Measurements from ENCODE around the gene ZNF513. TPM values are rescaled to one million over a fixed set of nuclear protein-coding genes. Genes with fewer than 3 reads are reported as not detected.

ZNF513 gene
- total and polyA plus RNA-seq, 11 donors, result 2.8 to 11.8 (median 7.5) TPM

DNA sequence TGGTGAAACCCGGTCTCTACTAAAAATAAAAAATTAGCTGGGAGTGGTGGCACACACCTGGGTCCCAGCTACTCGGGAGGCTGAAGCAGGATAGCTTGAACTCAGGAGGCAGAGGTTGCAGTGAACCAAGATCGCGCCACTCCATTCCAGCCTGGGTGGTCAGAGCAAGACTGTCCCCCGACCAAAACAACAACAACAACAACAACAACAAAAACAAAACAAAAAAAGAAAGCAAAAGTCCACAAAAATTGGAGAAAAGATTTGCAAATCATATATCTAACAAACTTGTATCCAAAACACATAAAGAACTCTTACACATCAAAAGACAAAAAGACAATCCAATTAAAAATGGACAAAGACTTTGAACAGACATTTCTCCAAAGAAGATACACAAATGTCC lies 18.4 kb upstream of the ZNF513 start:
- Histone ChIP-seq H3K4me3 (no peak overlapping the region), H3K27ac (no peak overlapping the region), H3K9me3 (no peaks in the 10 kb centered on the region), H3K36me3 (peaks cover 0 to 8% (median 0%) of the 10 kb centered on the region in 9 donors), H3K27me3 (no peaks in the 10 kb centered on the region), H3K4me1 (peaks cover 0 to 4% (median 0%) of the 10 kb centered on the region in 12 donors)
- DNase-seq (no peak), ATAC-seq (no peak)
- 93 to 96% (median 95%) methylated on average over 5 of the region's 5 CpGs for WGBS, 4 donors
- intact Hi-C loops (cut with DNase I), result no loop called here
- TF ChIP-seq POLR2A (IDR thresholded peaks at IDR 0.05), result no peak
- TF ChIP-seq, protein P1, sequence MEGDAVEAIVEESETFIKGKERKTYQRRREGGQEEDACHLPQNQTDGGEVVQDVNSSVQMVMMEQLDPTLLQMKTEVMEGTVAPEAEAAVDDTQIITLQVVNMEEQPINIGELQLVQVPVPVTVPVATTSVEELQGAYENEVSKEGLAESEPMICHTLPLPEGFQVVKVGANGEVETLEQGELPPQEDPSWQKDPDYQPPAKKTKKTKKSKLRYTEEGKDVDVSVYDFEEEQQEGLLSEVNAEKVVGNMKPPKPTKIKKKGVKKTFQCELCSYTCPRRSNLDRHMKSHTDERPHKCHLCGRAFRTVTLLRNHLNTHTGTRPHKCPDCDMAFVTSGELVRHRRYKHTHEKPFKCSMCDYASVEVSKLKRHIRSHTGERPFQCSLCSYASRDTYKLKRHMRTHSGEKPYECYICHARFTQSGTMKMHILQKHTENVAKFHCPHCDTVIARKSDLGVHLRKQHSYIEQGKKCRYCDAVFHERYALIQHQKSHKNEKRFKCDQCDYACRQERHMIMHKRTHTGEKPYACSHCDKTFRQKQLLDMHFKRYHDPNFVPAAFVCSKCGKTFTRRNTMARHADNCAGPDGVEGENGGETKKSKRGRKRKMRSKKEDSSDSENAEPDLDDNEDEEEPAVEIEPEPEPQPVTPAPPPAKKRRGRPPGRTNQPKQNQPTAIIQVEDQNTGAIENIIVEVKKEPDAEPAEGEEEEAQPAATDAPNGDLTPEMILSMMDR (IDR thresholded peaks at IDR 0.05), result no peak

DNA sequence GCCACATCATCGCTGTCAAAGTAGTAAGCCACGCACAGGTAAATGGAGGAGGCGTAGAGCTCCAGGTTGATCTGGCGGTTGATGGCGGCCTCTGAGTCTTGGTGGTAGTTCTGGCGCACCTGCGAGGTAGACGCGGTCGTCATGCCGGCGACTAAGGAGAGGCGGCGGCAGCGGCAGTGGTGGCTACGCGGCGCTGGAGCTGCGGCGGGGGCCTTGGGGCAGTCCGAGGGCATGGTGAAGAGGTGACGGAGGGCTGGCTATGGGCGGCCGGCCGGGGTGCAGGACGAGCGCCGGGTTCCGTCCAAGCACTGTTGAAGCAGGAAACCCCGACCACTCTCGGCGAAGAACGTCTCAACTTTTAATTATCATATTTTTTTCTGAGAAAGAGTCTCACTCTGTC lies 12.7 kb upstream of the ZNF513 start:
- no peak for TF ChIP-seq POLR2A (IDR thresholded peaks at IDR 0.05)
- TF ChIP-seq, protein P1 (IDR thresholded peaks at IDR 0.05), result no peak
- no peak for ATAC-seq

DNA sequence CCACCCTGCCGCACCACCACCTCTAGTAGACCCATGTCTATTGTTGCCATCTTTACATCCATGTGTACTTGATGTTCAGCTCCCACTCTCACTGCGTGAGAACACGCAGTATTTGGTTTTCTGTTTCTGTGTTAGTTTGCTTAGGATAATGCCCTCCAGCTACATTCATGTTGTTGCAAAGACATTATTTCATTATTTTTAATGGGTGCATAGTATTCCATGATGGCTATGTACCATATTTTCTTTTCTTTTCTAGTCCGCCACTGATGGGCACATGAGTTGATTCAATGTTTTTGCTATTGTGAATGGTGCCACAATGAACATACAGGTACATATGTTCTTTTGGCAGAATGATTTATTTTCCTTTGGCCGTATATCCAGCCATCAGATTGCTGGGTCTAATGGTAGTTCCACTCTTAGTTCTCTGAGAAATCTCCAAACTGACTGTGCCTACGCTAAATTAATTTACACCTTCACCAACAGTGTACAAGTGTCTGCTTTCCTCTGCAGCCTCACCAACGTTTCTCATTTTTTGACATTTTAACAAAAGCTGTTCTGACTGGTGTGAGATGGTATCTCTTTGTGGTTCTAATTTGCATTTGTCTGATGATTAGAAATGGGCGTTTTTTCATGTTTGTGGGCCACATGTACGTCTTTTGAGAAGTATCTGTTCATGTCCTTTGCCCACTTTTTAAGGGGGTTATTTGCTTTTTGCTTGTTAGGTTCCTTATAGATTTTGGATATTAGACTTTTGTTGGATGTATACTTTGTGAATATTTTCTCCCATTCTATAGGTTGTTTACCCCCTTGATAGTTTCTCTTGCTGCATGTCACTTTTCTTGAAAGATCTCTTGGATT lies 10.5 kb upstream of the ZNF513 start:
- no peak overlapping the region for H3K4me3 ChIP-seq
- H3K27me3 ChIP-seq, result no peaks in the 10 kb centered on the region
- H3K36me3 ChIP-seq, result peaks cover 0 to 21% (median 9%) of the 10 kb centered on the region in 9 donors
- 95 to 98% (median 96%) methylated on average over 9 of the region's 9 CpGs for WGBS, 4 donors
- H3K4me1 ChIP-seq, result no peaks in the 10 kb centered on the region
- no peaks in the 10 kb centered on the region for H3K9me3 ChIP-seq
- ATAC-seq, result no peak
- TF ChIP-seq, protein P1 (IDR thresholded peaks at IDR 0.05), result no peak
- TF ChIP-seq POLR2A (IDR thresholded peaks at IDR 0.05), result no peak
- H3K27ac ChIP-seq, result peak overlapping the region in 1 of 12 donors; percentile 33
- no peak for DNase-seq
- intact Hi-C loops (cut with DNase I), result no loop called here

More for the DNA sequence above, 12.7 kb upstream of the ZNF513 start:
- Histone ChIP-seq H3K27me3 (no peaks in the 10 kb centered on the region), H3K4me1 (no peaks in the 10 kb centered on the region), H3K36me3 (peaks cover 0 to 12% (median 7%) of the 10 kb centered on the region in 9 donors), H3K4me3 (no peak overlapping the region), H3K9me3 (no peaks in the 10 kb centered on the region), H3K27ac (no peak overlapping the region)
- intact Hi-C loops (cut with DNase I), result no loop called here
- whole genome bisulfite sequencing, 4 donors, result 95 to 98% (median 98%) methylated on average over 33 of the region's 33 CpGs
- no peak for DNase-seq

DNA sequence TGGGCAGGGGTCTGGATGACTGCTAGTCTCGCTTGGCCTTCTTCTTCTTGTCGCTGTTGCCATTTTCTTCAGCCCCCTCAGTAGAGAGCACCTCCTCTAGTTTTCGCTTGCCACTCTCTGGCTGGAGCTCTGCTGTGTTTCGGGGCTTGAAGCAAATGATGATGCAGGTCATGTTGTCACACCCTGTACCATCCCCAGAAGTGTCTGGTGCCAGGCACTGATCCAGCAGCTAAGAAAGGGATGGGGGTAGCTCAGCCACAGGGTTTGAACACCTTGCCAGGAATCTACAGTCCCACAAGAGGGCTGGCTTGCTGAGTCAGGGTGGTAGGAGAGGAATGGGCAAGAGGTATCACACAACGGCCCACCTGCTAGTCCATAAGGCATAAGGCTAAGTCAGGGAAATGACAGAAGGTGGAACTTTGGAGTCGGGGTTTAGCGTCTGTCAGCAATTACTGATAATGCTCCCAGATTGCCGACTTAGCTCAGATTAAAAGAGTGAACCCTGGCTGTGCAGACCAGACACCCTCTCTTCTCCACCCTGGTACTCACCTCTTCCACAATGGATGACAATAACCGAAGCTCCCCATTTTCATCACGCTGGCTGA lies 1.1 kb upstream of the ZNF513 start:
- TF ChIP-seq, protein P1 (IDR thresholded peaks at IDR 0.05), result no peak
- no peak for TF ChIP-seq POLR2A (IDR thresholded peaks at IDR 0.05)
- Histone ChIP-seq H3K4me3 (peak overlapping the region in 6 of 12 donors; percentile 68 to 79 (median 73)), H3K4me1 (peaks cover 0 to 36% (median 16%) of the 10 kb centered on the region in 12 donors), H3K36me3 (peaks cover 3 to 75% (median 65%) of the 10 kb centered on the region in 9 donors), H3K27me3 (no peaks in the 10 kb centered on the region), H3K9me3 (no peaks in the 10 kb centered on the region), H3K27ac (peak overlapping the region in 10 of 12 donors; percentile 84 to 96 (median 90))
- WGBS, 4 donors, result 86 to 91% (median 90%) methylated on average over 10 of the region's 10 CpGs
- intact Hi-C loops (cut with DNase I), result no loop called here
- no peak for ATAC-seq
- no peak for DNase-seq
